Liver (tissue), 9 donors: ENCODE measurements around the gene EML6. TPM values are rescaled to one million over a fixed set of nuclear protein-coding genes. Genes with fewer than 3 reads are reported as not detected.
A peak's percentile ranks its signal among the peaks of the same experiment; 100 is the strongest.

ENCODE experiments used
- DNase-seq: peaks from one replicate; pipeline ENCODE4 v3.0.0-alpha.2; 2017; ENCODE audit warnings: low spot score
- H3K27ac ChIP-seq, 2 donors: one replicate each; pipeline ENCODE4 v1.7.0; 2013; ENCODE audit warnings: inconsistent platforms in 2 of 2, low read length in 2 of 2, control low read depth in 1 of 2, low read depth in 1 of 2, mild to moderate bottlenecking in 1 of 2
- H3K27me3 ChIP-seq, 4 donors: one replicate each; pipeline versions ENCODE4 v1.6.1 to v1.7.0; 2013; ENCODE audit warnings: low read length in 3 of 4, inconsistent platforms in 1 of 4, mild to moderate bottlenecking in 1 of 4, moderate library complexity in 1 of 4; ENCODE audit not compliant: control insufficient read depth in 4 of 4, insufficient read depth in 4 of 4
- H3K36me3 ChIP-seq, 4 donors: one replicate each; pipeline versions ENCODE4 v1.6.1 to v1.7.0; 2013; ENCODE audit warnings: low read length in 3 of 4, mild to moderate bottlenecking in 3 of 4, low read depth in 1 of 4, moderate library complexity in 1 of 4; ENCODE audit not compliant: control insufficient read depth in 4 of 4, insufficient read depth in 3 of 4
- H3K4me1 ChIP-seq, 4 donors: one replicate each; pipeline versions ENCODE4 v1.6.1 to v1.7.0; 2013; ENCODE audit warnings: low read length in 3 of 4, mild to moderate bottlenecking in 3 of 4, moderate library complexity in 1 of 4; ENCODE audit not compliant: control insufficient read depth in 4 of 4, insufficient read depth in 4 of 4
- H3K4me3 ChIP-seq, 3 donors: one replicate each; pipeline versions ENCODE4 v1.6.1 to v1.7.0; 2013; ENCODE audit warnings: low read length in 3 of 3, control low read depth in 1 of 3, low read depth in 1 of 3, mild to moderate bottlenecking in 1 of 3
- H3K9ac ChIP-seq, 2 donors: one replicate each; pipeline ENCODE4 v1.7.0; 2013; ENCODE audit warnings: low read length in 2 of 2, mild to moderate bottlenecking in 2 of 2, moderate library complexity in 2 of 2, control low read depth in 1 of 2, low read depth in 1 of 2
- H3K9me3 ChIP-seq, 4 donors: one replicate each; pipeline versions ENCODE4 v1.6.1 to v1.7.0; 2013; ENCODE audit warnings: low read length in 3 of 4; ENCODE audit not compliant: control insufficient read depth in 4 of 4
- EGR1 ChIP-seq, 2 donors: IDR thresholded peaks; 2 replicates each; pipeline ENCODE4 v1.6.1; 2016 to 2018; ENCODE audit warnings: antibody characterized with exemption in 2 of 2, low read depth in 2 of 2
- FOXA1 ChIP-seq: IDR thresholded peaks from 2 replicates; pipeline ENCODE4 v1.6.1; 2016; ENCODE audit warnings: antibody characterized with exemption
- FOXA2 ChIP-seq: IDR thresholded peaks from 2 replicates; pipeline ENCODE4 v1.6.1; 2016; ENCODE audit warnings: antibody characterized with exemption
- GABPA ChIP-seq, 2 donors: IDR thresholded peaks in 1 of 2; conservative IDR thresholded peaks in 1 of 2; 2 replicates each; pipeline ENCODE4 v1.6.1; 2016; ENCODE audit warnings: antibody characterized with exemption in 2 of 2, mild to moderate bottlenecking in 1 of 2, moderate library complexity in 1 of 2
- HNF4A ChIP-seq, 2 donors: conservative IDR thresholded peaks; 2 replicates each; pipeline ENCODE4 v1.6.1; 2016; ENCODE audit warnings: antibody characterized with exemption in 2 of 2, mild to moderate bottlenecking in 2 of 2
- HNF4G ChIP-seq: IDR thresholded peaks from 2 replicates; pipeline ENCODE4 v1.6.1; 2016; ENCODE audit warnings: antibody characterized with exemption
- JUND ChIP-seq, 2 donors: IDR thresholded peaks; 2 replicates each; pipeline ENCODE4 v1.6.1; 2016; ENCODE audit warnings: antibody characterized with exemption in 2 of 2
- NR2F2 ChIP-seq: IDR thresholded peaks from 2 replicates; pipeline ENCODE4 v1.6.1; 2016; ENCODE audit warnings: antibody characterized with exemption
- RAD21 ChIP-seq, 2 donors: IDR thresholded peaks; 2 replicates each; pipeline ENCODE4 v1.6.1; 2016; ENCODE audit warnings: antibody characterized with exemption in 2 of 2, mild to moderate bottlenecking in 2 of 2
- REST ChIP-seq: IDR thresholded peaks from 2 replicates; pipeline ENCODE4 v1.6.1; 2016; ENCODE audit warnings: antibody characterized with exemption, mild to moderate bottlenecking
- RXRA ChIP-seq, 2 donors: IDR thresholded peaks; 2 replicates each; pipeline ENCODE4 v1.6.1; 2017 to 2018; ENCODE audit warnings: antibody characterized with exemption in 2 of 2, mild to moderate bottlenecking in 1 of 2
- SP1 ChIP-seq: IDR thresholded peaks from 2 replicates; pipeline ENCODE4 v1.6.1; 2018; ENCODE audit warnings: antibody characterized with exemption, mild to moderate bottlenecking
- TAF1 ChIP-seq: conservative IDR thresholded peaks from 2 replicates; pipeline ENCODE4 v1.6.1; 2016; ENCODE audit warnings: antibody characterized with exemption, mild to moderate bottlenecking
- YY1 ChIP-seq: IDR thresholded peaks from 2 replicates; pipeline ENCODE4 v1.6.1; 2016; ENCODE audit warnings: antibody characterized with exemption, mild to moderate bottlenecking
- WGBS: extraction: QIAGEN DNeasy Blood & Tissue Kit; methylation state at CpG from one replicate; pipeline ENCODE4 v1.1.7; 2013; 5-methylcytosine and 5-hydroxymethylcytosine counted together
- polyA plus RNA-seq, 2 donors: library from polyadenylated mRNA; stranded (reverse) in 1 of 2; unstranded in 1 of 2; fragments of 200-250 nt in 1 of 2; fragments of >200 nt in 1 of 2; fragmentation: Nextera tagmentation in 1 of 2; extraction: Ambion mirVana in 1 of 2; gene quantifications; one replicate each; pipeline versions ENCODE4 v1.2.1 to v1.2.3, GENCODE V29; 2013 to 2015
- total RNA-seq, 2 donors: library from RNA; depleted of rRNA; stranded (reverse); fragments of >200 nt; gene quantifications; one replicate each; pipeline ENCODE4 v1.2.3, GENCODE V29; 2014
- TF ChIP-seq, protein P1 (sequence below): IDR thresholded peaks from 2 replicates; pipeline ENCODE4 v1.6.1; 2016; ENCODE audit warnings: antibody characterized with exemption
- TF ChIP-seq, protein P2 (sequence below): IDR thresholded peaks from 2 replicates; pipeline ENCODE4 v1.6.1; 2016; ENCODE audit warnings: antibody characterized with exemption
- TF ChIP-seq, protein P3 (sequence below): fragments of 150-350 bp; IDR thresholded peaks from 2 replicates; pipeline ENCODE4 v1.5.1; 2017; ENCODE audit warnings: improper control_type of control experiment, low read depth, low read length; ENCODE audit not compliant: missing input control
- TF ChIP-seq, protein P4 (sequence below): IDR thresholded peaks from 2 replicates; pipeline ENCODE4 v1.6.1; 2016; ENCODE audit warnings: antibody characterized with exemption
- donor health status: healthy.
- donor health status: healthy.
- donor health status: healthy.
- donor health status: healthy.
- donor health status: healthy.

EML6 gene
- total and polyA plus RNA-seq, 4 donors: 0.33 to 3.0 (median 1.4) TPM

- Histone ChIP-seq H3K27ac (peak overlapping the region; percentile 96 to 97), H3K4me1 (peaks cover 4 to 59% (median 46%) of the 10 kb centered on the region in 4 donors), H3K36me3 (no peaks in the 10 kb centered on the region), H3K4me3 (no peak overlapping the region), H3K9me3 (no peaks in the 10 kb centered on the region), H3K27me3 (no peaks in the 10 kb centered on the region), H3K9ac (peak overlapping the region; percentile 40 to 71)
- WGBS: 75% methylated on average over 9 of the region's 9 CpGs
- DNase-seq: no peak
- TF ChIP-seq YY1 (no peak), JUND (IDR thresholded peaks at IDR 0.05) (peak in 1 of 2 donors; percentile 16)
These were observed 180.5 kb downstream of the EML6 start for GRCh38 chr2:54903736-54904554.

- Histone ChIP-seq H3K27ac (peak overlapping the region; percentile 96 to 97), H3K4me1 (peaks cover 4 to 60% (median 48%) of the 10 kb centered on the region in 4 donors), H3K9ac (peak overlapping the region; percentile 40 to 71), H3K9me3 (no peaks in the 10 kb centered on the region), H3K36me3 (no peaks in the 10 kb centered on the region), H3K4me3 (peak overlapping the region in 1 of 3 donors; percentile 23), H3K27me3 (no peaks in the 10 kb centered on the region)
- TF ChIP-seq HNF4G (peak; percentile 85), FOXA1 (no peak), JUND (IDR thresholded peaks at IDR 0.05) (peak; percentile 73 to 78), GABPA (IDR thresholded peaks at IDR 0.05 in 1 of 2, conservative IDR thresholded peaks at IDR 0.05 in 1 of 2) (no peak), NR2F2 (no peak), REST (peak; percentile 91), RAD21 (IDR thresholded peaks at IDR 0.05) (peak; percentile 60 to 62), HNF4A (conservative IDR thresholded peaks at IDR 0.05) (peak; percentile 96 to 98), EGR1 (IDR thresholded peaks at IDR 0.05; ENCODE audit: low read depth in 2 of 2) (peak in 1 of 2 donors; percentile 37), TAF1 (peak; percentile 83), FOXA2 (peak; percentile 69), YY1 (peak; percentile 91), RXRA (IDR thresholded peaks at IDR 0.05) (peak; percentile 87 to 96), SP1 (peak; percentile 99)
- TF ChIP-seq, protein P1, sequence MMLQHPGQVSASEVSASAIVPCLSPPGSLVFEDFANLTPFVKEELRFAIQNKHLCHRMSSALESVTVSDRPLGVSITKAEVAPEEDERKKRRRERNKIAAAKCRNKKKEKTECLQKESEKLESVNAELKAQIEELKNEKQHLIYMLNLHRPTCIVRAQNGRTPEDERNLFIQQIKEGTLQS: peak; percentile 44
- TF ChIP-seq, protein P2, sequence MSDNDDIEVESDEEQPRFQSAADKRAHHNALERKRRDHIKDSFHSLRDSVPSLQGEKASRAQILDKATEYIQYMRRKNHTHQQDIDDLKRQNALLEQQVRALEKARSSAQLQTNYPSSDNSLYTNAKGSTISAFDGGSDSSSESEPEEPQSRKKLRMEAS: peak; percentile 90
- TF ChIP-seq, protein P3, sequence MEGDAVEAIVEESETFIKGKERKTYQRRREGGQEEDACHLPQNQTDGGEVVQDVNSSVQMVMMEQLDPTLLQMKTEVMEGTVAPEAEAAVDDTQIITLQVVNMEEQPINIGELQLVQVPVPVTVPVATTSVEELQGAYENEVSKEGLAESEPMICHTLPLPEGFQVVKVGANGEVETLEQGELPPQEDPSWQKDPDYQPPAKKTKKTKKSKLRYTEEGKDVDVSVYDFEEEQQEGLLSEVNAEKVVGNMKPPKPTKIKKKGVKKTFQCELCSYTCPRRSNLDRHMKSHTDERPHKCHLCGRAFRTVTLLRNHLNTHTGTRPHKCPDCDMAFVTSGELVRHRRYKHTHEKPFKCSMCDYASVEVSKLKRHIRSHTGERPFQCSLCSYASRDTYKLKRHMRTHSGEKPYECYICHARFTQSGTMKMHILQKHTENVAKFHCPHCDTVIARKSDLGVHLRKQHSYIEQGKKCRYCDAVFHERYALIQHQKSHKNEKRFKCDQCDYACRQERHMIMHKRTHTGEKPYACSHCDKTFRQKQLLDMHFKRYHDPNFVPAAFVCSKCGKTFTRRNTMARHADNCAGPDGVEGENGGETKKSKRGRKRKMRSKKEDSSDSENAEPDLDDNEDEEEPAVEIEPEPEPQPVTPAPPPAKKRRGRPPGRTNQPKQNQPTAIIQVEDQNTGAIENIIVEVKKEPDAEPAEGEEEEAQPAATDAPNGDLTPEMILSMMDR: no peak
- TF ChIP-seq, protein P4, sequence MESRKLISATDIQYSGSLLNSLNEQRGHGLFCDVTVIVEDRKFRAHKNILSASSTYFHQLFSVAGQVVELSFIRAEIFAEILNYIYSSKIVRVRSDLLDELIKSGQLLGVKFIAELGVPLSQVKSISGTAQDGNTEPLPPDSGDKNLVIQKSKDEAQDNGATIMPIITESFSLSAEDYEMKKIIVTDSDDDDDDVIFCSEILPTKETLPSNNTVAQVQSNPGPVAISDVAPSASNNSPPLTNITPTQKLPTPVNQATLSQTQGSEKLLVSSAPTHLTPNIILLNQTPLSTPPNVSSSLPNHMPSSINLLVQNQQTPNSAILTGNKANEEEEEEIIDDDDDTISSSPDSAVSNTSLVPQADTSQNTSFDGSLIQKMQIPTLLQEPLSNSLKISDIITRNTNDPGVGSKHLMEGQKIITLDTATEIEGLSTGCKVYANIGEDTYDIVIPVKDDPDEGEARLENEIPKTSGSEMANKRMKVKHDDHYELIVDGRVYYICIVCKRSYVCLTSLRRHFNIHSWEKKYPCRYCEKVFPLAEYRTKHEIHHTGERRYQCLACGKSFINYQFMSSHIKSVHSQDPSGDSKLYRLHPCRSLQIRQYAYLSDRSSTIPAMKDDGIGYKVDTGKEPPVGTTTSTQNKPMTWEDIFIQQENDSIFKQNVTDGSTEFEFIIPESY: peak; percentile 83
- DNase-seq: no peak
- WGBS: 34% methylated on average over 5 of the region's 5 CpGs
These were observed 181.4 kb downstream of the EML6 start for GRCh38 chr2:54904836-54905235.
